ENCODE results near the gene KIF21A.

The KIF21A gene

DNA sequence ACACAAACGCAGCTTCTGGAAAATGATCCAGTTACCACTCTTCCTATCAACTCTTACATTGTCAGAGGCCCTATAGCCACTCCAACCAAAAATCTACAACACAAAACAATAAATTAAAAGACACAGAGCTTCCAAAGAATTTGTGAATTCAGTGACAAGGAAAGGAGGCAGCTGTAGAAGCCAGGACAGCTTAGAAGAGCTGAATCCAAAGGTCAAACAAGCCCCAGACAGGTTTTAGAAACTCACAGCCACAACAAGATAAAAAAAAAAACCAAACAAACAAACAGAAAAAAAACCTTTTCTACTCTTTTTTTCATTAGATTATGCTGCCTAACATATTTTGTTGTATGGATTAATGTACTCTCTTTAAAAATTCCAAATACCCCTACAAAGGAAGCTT, 94.4 kb downstream of the KIF21A start:
- Mint-ChIP-seq H3K27me3 (no peaks in the 10 kb centered on the region), H3K4me1 (no peaks in the 10 kb centered on the region), H3K9me3 (no peaks in the 10 kb centered on the region), H3K36me3 (ENCODE audit: insufficient read depth) (peaks cover 4% of the 10 kb centered on the region), H3K27ac (ENCODE audit: low read depth) (no peak overlapping the region), H3K4me3 (no peak overlapping the region)
- DNase-seq (ENCODE audit: low spot score in 2 of 2) = no peak
- ATAC-seq (replicated peaks; ENCODE audit: extremely low read depth, poor library complexity, severe bottlenecking) = no peak

DNA sequence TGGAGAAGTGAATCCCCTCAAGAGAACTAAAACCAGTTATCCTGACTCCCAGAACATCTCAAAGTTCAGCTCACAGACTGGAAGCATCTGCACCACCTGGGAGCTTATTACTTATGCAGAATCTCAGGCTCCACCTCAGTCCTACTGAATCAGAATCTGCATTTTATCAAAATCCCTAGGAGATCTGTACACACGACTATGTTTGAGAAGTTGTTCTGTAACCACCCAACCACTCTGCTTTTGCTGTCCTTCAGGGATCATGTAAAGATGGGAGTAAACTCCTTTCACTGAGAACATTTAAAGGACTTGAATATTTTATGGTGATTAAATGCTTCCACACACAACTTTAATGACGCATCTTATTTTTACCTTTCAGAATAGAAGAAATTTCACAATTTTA, 98.0 kb downstream of the KIF21A start:
- H3K27ac Mint-ChIP-seq (ENCODE audit: low read depth) = no peak overlapping the region
- H3K4me3 Mint-ChIP-seq = no peak overlapping the region
- no peaks in the 10 kb centered on the region for H3K4me1 Mint-ChIP-seq
- DNase-seq (ENCODE audit: low spot score in 2 of 2) (no peak), ATAC-seq (replicated peaks; ENCODE audit: extremely low read depth, poor library complexity, severe bottlenecking) (no peak)
- peaks cover 9% of the 10 kb centered on the region for H3K36me3 Mint-ChIP-seq (ENCODE audit: insufficient read depth)
- H3K27me3 Mint-ChIP-seq = no peaks in the 10 kb centered on the region
- no peaks in the 10 kb centered on the region for H3K9me3 Mint-ChIP-seq

GRCh38 chr12:39343665-39344064, 99.3 kb downstream of the KIF21A start:
- no peaks in the 10 kb centered on the region for H3K4me1 Mint-ChIP-seq
- DNase-seq (ENCODE audit: low spot score in 2 of 2) = no peak
- H3K4me3 Mint-ChIP-seq = no peak overlapping the region
- H3K27ac Mint-ChIP-seq (ENCODE audit: low read depth) = no peak overlapping the region
- no peaks in the 10 kb centered on the region for H3K9me3 Mint-ChIP-seq
- no peak for ATAC-seq (replicated peaks; ENCODE audit: extremely low read depth, poor library complexity, severe bottlenecking)
- no peaks in the 10 kb centered on the region for H3K27me3 Mint-ChIP-seq
- peaks cover 12% of the 10 kb centered on the region for H3K36me3 Mint-ChIP-seq (ENCODE audit: insufficient read depth)

- H3K4me1 Mint-ChIP-seq = no peaks in the 10 kb centered on the region
- DNase-seq (ENCODE audit: low spot score in 2 of 2) (no peak), ATAC-seq (replicated peaks; ENCODE audit: extremely low read depth, poor library complexity, severe bottlenecking) (no peak)
- H3K27ac Mint-ChIP-seq (ENCODE audit: low read depth) = no peak overlapping the region
- no peak overlapping the region for H3K4me3 Mint-ChIP-seq
- H3K9me3 Mint-ChIP-seq = no peaks in the 10 kb centered on the region
- H3K36me3 Mint-ChIP-seq (ENCODE audit: insufficient read depth) = peaks cover 10% of the 10 kb centered on the region
- no peaks in the 10 kb centered on the region for H3K27me3 Mint-ChIP-seq
These were observed 101.2 kb downstream of the KIF21A start for GRCh38 chr12:39341761-39342160.

DNA sequence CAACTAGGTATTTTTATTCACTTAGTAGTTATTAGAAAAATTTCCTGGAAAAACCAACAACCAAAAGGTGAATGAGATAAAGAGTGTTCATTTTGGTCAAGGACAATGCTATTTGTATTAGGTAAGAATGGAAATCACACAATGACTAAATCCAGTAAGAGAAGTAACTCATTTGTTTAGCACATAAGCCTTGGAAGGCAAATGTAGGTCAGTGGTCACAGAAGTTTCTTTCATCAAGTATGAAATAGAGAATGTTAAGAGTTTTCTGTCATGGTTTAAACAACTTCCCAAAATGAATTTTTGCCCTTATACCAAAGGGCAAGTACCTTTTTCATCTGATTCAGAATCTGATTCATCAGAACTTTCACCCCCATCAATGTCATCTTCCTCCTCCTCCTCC, 101.7 kb downstream of the KIF21A start:
- no peak for DNase-seq (ENCODE audit: low spot score in 2 of 2)
- Mint-ChIP-seq H3K27ac (ENCODE audit: low read depth) (no peak overlapping the region), H3K4me1 (no peaks in the 10 kb centered on the region)

GRCh38 chr12:39332661-39333175, 110.2 kb downstream of the KIF21A start:
- no peak for ATAC-seq (replicated peaks; ENCODE audit: extremely low read depth, poor library complexity, severe bottlenecking)
- Mint-ChIP-seq H3K27me3 (no peaks in the 10 kb centered on the region), H3K36me3 (ENCODE audit: insufficient read depth) (peaks cover 7% of the 10 kb centered on the region), H3K9me3 (no peaks in the 10 kb centered on the region), H3K27ac (ENCODE audit: low read depth) (peak overlapping the region; percentile 90), H3K4me3 (peak overlapping the region; percentile 74), H3K4me1 (peaks cover 28% of the 10 kb centered on the region)
- DNase-seq (ENCODE audit: low spot score in 2 of 2) = no peak

More for the DNA sequence above, 101.7 kb downstream of the KIF21A start:
- no peak for ATAC-seq (replicated peaks; ENCODE audit: extremely low read depth, poor library complexity, severe bottlenecking)
- no peaks in the 10 kb centered on the region for H3K27me3 Mint-ChIP-seq
- peaks cover 10% of the 10 kb centered on the region for H3K36me3 Mint-ChIP-seq (ENCODE audit: insufficient read depth)
- no peaks in the 10 kb centered on the region for H3K9me3 Mint-ChIP-seq
- H3K4me3 Mint-ChIP-seq = no peak overlapping the region

DNA sequence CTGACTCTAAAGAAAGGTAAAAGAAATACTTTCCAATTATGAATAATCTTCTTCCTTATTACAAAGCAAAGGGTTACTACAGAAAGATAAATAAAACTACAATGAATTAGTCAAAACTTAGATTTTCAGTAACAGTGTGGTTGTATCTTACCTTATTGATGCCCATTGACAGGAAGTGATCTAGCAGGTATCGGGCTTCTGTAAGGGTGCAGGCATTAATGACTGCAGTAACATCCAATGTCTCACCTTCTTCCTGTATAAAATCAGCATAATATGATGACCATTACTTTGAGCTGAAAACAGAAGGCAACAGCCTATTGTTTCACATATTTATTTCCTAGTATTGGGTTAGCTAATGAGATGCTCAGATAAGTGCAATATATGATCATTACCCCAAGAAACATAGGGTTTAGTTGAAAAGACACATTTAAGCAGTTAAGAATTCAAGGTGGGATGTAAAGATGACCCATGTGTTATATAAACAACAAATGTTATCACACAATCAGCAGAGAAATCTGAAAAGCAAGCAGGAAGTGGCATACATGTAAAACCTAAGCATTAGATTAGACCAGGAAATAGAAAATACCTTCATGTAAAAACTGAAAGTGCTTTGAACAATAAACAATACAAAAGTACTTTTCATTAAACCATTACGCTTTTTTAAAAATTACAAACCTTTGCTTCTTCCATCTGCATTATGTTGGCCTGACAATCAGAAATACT, 111.2 kb downstream of the KIF21A start:
- peak; percentile 84 for ATAC-seq (replicated peaks; ENCODE audit: extremely low read depth, poor library complexity, severe bottlenecking)
- Mint-ChIP-seq H3K36me3 (ENCODE audit: insufficient read depth) (peaks cover 7% of the 10 kb centered on the region), H3K9me3 (no peaks in the 10 kb centered on the region), H3K27me3 (no peaks in the 10 kb centered on the region), H3K27ac (ENCODE audit: low read depth) (peak overlapping the region; percentile 90), H3K4me1 (peaks cover 28% of the 10 kb centered on the region), H3K4me3 (peak overlapping the region; percentile 74)
- no peak for DNase-seq (ENCODE audit: low spot score in 2 of 2)

- H3K27ac Mint-ChIP-seq (ENCODE audit: low read depth) = peak overlapping the region; percentile 85
- peaks cover 28% of the 10 kb centered on the region for H3K4me1 Mint-ChIP-seq
- H3K9me3 Mint-ChIP-seq = no peaks in the 10 kb centered on the region
- no peak for DNase-seq (ENCODE audit: low spot score in 2 of 2)
- no peaks in the 10 kb centered on the region for H3K27me3 Mint-ChIP-seq
- H3K4me3 Mint-ChIP-seq = peak overlapping the region; percentile 44
- no peak for ATAC-seq (replicated peaks; ENCODE audit: extremely low read depth, poor library complexity, severe bottlenecking)
- H3K36me3 Mint-ChIP-seq (ENCODE audit: insufficient read depth) = peaks cover 13% of the 10 kb centered on the region
These were observed 113.0 kb downstream of the KIF21A start for GRCh38 chr12:39329876-39330275.

DNA sequence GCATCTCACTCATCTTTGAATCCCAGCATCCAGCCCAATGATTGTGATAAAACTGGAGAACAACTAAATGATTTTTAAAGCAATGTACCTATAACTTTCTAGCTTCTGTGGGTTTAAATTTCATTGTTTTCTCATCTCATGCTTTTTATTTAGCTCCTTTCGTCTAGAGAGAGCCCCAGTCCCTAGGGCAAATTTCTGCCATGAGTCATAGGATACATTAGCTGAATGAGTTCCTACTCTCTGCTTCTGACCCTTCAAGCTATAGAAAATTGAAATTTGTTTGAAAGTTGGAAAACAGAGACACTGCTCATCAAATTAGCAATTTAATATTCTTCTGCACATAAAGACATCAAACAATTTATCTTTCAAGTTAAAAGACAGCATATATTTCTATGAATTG, 113.9 kb downstream of the KIF21A start:
- Mint-ChIP-seq H3K4me3 (peak overlapping the region; percentile 6), H3K27me3 (no peaks in the 10 kb centered on the region), H3K9me3 (no peaks in the 10 kb centered on the region), H3K4me1 (peaks cover 28% of the 10 kb centered on the region), H3K27ac (ENCODE audit: low read depth) (peak overlapping the region; percentile 85), H3K36me3 (ENCODE audit: insufficient read depth) (peaks cover 13% of the 10 kb centered on the region)
- DNase-seq (ENCODE audit: low spot score in 2 of 2) (no peak), ATAC-seq (replicated peaks; ENCODE audit: extremely low read depth, poor library complexity, severe bottlenecking) (no peak)

GRCh38 chr12:39327965-39328364, 115.0 kb downstream of the KIF21A start:
- no peaks in the 10 kb centered on the region for H3K27me3 Mint-ChIP-seq
- ATAC-seq (replicated peaks; ENCODE audit: extremely low read depth, poor library complexity, severe bottlenecking) (no peak), DNase-seq (ENCODE audit: low spot score in 2 of 2) (no peak)
- H3K36me3 Mint-ChIP-seq (ENCODE audit: insufficient read depth) = peaks cover 13% of the 10 kb centered on the region
- H3K9me3 Mint-ChIP-seq = no peaks in the 10 kb centered on the region
- H3K27ac Mint-ChIP-seq (ENCODE audit: low read depth) = peak overlapping the region; percentile 42
- H3K4me1 Mint-ChIP-seq = peaks cover 28% of the 10 kb centered on the region
- no peak overlapping the region for H3K4me3 Mint-ChIP-seq

DNA sequence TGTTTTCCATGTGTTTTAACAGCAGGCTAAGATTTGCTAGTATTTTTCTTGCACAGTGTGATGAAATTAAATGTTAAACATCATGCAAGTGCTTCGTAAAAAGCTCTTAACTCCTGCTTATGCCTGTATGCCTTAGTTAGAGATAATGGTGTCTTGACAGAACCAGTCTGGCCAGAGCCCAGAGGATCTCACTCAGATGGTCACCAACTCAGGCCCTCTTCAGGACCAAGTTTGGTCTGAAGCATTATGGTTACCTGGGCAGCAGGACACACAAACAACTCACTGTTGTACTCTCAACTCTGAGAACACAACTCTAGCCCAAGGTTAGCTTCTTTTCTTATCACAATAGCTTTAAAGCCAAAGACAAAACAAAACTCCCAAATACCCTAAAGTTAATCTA, 115.4 kb downstream of the KIF21A start:
- DNase-seq (ENCODE audit: low spot score in 2 of 2) (no peak), ATAC-seq (replicated peaks; ENCODE audit: extremely low read depth, poor library complexity, severe bottlenecking) (no peak)
- H3K27me3 Mint-ChIP-seq = no peaks in the 10 kb centered on the region
- H3K36me3 Mint-ChIP-seq (ENCODE audit: insufficient read depth) = peaks cover 13% of the 10 kb centered on the region
- H3K4me3 Mint-ChIP-seq = no peak overlapping the region
- H3K9me3 Mint-ChIP-seq = no peaks in the 10 kb centered on the region
- H3K27ac Mint-ChIP-seq (ENCODE audit: low read depth) = peak overlapping the region; percentile 42
- H3K4me1 Mint-ChIP-seq = peaks cover 28% of the 10 kb centered on the region

DNA sequence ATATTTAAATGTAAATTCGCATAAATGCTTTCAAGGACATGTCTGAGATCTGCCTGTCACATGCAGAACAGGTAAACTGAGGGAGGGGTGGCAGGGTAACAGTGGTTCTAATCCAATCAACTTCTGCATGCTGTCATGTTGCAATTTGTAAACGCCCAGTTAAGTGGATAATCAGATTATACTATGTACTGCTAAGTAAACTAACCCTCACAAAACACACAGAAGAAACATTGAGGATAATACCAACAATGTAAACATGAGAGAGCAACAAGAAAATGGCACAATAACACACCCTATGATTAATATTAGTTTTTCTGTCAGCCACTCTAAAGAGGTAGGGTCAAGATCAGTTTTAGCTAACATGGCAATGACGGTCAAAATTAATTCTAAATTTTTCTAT, 123.7 kb downstream of the KIF21A start:
- no peak overlapping the region for H3K4me3 Mint-ChIP-seq

DNA sequence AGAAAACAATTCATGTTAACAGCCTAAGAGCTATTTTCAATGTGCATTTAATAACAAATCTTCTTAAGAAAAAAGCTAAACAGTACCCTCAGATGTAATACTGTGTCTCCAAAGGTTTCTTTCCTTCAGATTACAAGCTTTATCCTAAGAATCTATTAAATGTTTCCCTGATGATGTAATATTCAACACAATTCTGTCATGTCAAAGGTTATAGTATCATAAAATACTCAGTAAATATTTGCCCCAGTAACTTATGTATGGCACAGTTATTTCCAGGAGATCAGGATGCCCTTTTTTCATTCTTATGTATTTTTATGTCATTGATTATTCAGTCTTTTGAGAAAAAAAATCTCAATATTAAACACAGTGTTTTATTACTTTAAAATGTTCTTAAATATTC, 128.4 kb downstream of the KIF21A start:
- Mint-ChIP-seq H3K9me3 (no peaks in the 10 kb centered on the region), H3K36me3 (ENCODE audit: insufficient read depth) (peaks cover 17% of the 10 kb centered on the region), H3K4me1 (no peaks in the 10 kb centered on the region)

More for the DNA sequence above, 123.7 kb downstream of the KIF21A start:
- H3K36me3 Mint-ChIP-seq (ENCODE audit: insufficient read depth) = peaks cover 17% of the 10 kb centered on the region
- H3K4me1 Mint-ChIP-seq = no peaks in the 10 kb centered on the region
- no peaks in the 10 kb centered on the region for H3K9me3 Mint-ChIP-seq
- no peak overlapping the region for H3K27ac Mint-ChIP-seq (ENCODE audit: low read depth)
- no peaks in the 10 kb centered on the region for H3K27me3 Mint-ChIP-seq
- DNase-seq (ENCODE audit: low spot score in 2 of 2) (no peak), ATAC-seq (replicated peaks; ENCODE audit: extremely low read depth, poor library complexity, severe bottlenecking) (no peak)

More for the DNA sequence above, 128.4 kb downstream of the KIF21A start:
- ATAC-seq (replicated peaks; ENCODE audit: extremely low read depth, poor library complexity, severe bottlenecking) (no peak), DNase-seq (ENCODE audit: low spot score in 2 of 2) (no peak)
- H3K4me3 Mint-ChIP-seq = no peak overlapping the region
- no peaks in the 10 kb centered on the region for H3K27me3 Mint-ChIP-seq
- H3K27ac Mint-ChIP-seq (ENCODE audit: low read depth) = no peak overlapping the region
